Mesodermal cell (in vitro differentiated cells): ENCODE results near the gene SPATA3. TPM values are rescaled to one million over a fixed set of nuclear protein-coding genes. Genes with fewer than 3 reads are reported as not detected.

Source experiments
- H3K27ac ChIP-seq: 2 replicates; pipeline ENCODE4 v1.7.0; 2013; ENCODE audit warnings: mild to moderate bottlenecking, low read depth, low read length, moderate library complexity; ENCODE audit not compliant: severe bottlenecking
- H3K36me3 ChIP-seq: 2 replicates; pipeline ENCODE4 v1.7.1; 2013; ENCODE audit warnings: mild to moderate bottlenecking, low read length, moderate library complexity; ENCODE audit not compliant: control insufficient read depth, insufficient read depth
- H3K4me1 ChIP-seq: one replicate; pipeline ENCODE4 v1.7.1; 2013; ENCODE audit warnings: mild to moderate bottlenecking, low read length; ENCODE audit not compliant: insufficient read depth, control insufficient read depth, poor library complexity, severe bottlenecking
- H3K4me3 ChIP-seq: 2 replicates; pipeline ENCODE4 v1.7.0; 2013; ENCODE audit warnings: low read length, control low read depth, mild to moderate bottlenecking; ENCODE audit not compliant: insufficient read depth, poor library complexity, severe bottlenecking; ENCODE audit errors: extremely low read depth
- H3K9me3 ChIP-seq: 2 replicates; pipeline ENCODE4 v1.7.1; 2013; ENCODE audit warnings: mild to moderate bottlenecking, low read length, moderate library complexity; ENCODE audit not compliant: control insufficient read depth
- WGBS, 2 experiments: methylation state at CpG; one replicate each; pipeline ENCODE4 v1.1.5; 2013; ENCODE audit warnings: missing lambda C conversion rate in 2 of 2; ENCODE audit not compliant: insufficient coverage in 2 of 2; 5-methylcytosine and 5-hydroxymethylcytosine counted together
- polyA plus RNA-seq, 2 experiments: library from polyadenylated mRNA; stranded (reverse); fragments of 50-300 nt; gene quantifications; one replicate each; pipeline ENCODE4 v1.2.3, GENCODE V29; 2013

Gene SPATA3
- not detected for polyA plus RNA-seq (2013, experiment 1 of 2)
- polyA plus RNA-seq (2013, experiment 2 of 2) = not detected

DNA sequence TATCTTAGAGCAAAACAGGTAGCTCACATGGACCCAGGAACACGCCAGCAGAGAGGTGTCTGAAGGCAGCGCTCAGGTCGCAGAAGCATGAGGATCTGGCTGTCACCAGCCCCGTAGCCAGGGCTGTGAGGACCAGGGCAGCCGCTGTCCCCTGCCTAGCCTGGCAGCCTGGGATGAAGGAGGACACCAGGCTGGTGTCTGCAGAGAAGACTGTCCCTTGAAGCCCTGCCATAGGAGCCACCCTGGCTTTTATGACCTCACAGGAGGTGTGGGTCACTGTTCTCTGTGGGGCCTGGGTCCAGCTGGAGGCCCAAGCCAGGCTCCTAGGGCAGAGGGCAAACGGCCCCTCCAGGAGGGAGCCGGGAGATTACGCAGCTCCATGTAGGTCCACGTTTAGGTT lies at the start of gene SPATA3:
SPATA3 (plus strand) TSS at position 301 of the 400 bp plus-strand sequence. CDS start 113 bp downstream, outside the sequence.
- no peaks in the 10 kb centered on the region for H3K9me3 ChIP-seq
- H3K27ac ChIP-seq = no peak within 1 kb of the TSS
- no peaks in the 10 kb centered on the region for H3K36me3 ChIP-seq
- H3K4me1 ChIP-seq = peaks cover 4% of the 10 kb centered on the region
- 90 to 97% methylated on average over 7 to 9 of the region's 9 CpGs for WGBS, 2 experiments
- H3K4me3 ChIP-seq = no peak within 1 kb of the TSS

DNA sequence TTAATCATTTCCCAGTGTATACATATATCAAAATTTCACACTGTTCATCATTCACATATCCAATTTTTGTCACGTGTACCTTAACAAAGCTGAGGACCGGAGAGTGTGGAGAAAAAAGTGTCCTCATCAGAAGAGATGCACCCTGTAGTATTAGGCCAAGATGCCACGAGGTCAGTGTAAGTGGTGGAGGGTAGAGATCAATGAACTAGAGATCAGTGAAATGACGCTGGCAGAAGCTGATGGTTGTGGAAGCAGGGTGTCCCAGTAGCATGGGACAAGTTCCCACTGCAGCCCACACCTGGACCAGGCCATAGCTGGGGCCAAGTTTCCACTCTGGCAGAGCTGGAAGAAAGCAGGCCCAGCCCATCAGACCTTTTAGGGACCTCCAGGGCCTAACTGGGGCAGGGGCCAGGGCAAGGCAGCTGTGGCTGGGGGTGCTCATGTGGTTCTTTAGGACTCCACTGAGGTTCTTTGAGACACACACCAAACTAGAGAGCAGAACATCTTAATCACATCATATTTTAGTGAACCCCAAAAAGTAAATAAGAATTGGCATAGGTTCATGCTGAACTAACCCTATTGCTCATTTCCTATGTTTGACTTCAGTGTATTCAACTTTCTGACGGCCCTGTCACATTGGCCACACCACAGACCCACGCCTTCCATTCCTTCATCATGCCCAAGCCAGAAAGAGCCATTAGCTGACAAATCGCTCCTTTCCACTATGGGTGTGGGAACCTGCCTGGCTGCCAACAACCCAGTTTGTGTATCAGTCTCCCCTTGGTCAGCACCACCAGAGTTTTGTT lies 49.3 kb upstream of the SPATA3 start:
- Histone ChIP-seq H3K27ac (no peak overlapping the region), H3K36me3 (no peaks in the 10 kb centered on the region), H3K4me1 (peaks cover 3% of the 10 kb centered on the region), H3K4me3 (no peak overlapping the region), H3K9me3 (no peaks in the 10 kb centered on the region)
- WGBS, 2 experiments = 94 to 95% methylated on average over 6 to 7 of the region's 7 CpGs

DNA sequence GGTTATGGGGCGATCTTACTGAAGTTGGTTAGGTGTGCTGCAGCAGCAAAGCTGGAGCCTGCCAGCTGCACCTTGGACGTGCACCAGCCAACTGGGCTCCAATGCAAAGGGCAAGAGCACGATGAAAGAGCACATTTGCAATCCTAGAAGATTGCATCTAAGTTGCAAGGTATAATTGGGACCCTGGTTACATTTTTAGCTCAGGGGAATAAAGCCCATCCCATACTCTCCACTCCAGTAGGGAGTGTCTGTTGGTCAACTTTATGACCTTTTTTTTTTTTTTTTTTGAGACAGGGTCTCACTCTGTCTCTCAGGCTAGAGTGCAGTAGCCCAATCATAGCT lies 48.7 kb upstream of the SPATA3 start:
- WGBS, 2 experiments = 90 to 96% methylated on average over 3 of the region's 3 CpGs
- peaks cover 3% of the 10 kb centered on the region for H3K4me1 ChIP-seq
- no peak overlapping the region for H3K27ac ChIP-seq
- no peak overlapping the region for H3K4me3 ChIP-seq
- H3K9me3 ChIP-seq = no peaks in the 10 kb centered on the region
- no peaks in the 10 kb centered on the region for H3K36me3 ChIP-seq

DNA sequence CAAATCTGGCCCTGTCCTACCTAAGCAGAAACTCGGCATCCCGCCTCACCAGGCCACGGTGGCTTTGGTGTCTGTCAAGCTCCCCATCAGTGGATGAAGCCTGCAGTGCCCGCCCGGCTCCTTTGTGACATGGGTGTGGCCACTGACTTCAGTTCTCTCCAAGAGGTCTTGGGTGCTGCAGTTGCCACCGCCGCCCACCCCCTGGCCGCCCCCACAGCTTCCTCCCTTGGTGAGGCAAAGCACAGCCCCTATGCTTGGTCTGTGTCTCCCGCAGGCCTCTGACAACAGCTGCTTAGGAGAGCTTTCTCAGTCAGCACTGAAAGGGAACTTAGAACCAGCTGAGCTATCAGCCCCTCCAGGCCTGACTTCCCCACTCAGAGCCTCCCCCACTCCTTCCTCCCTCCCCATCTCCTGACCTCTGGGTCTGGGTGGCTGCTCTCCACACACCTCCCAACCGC lies 48.0 kb upstream of the SPATA3 start:
- Histone ChIP-seq H3K9me3 (no peaks in the 10 kb centered on the region), H3K4me1 (peaks cover 3% of the 10 kb centered on the region), H3K27ac (no peak overlapping the region), H3K36me3 (no peaks in the 10 kb centered on the region), H3K4me3 (no peak overlapping the region)
- whole genome bisulfite sequencing, 2 experiments = 95 to 98% methylated on average over 5 to 9 of the region's 10 CpGs

DNA sequence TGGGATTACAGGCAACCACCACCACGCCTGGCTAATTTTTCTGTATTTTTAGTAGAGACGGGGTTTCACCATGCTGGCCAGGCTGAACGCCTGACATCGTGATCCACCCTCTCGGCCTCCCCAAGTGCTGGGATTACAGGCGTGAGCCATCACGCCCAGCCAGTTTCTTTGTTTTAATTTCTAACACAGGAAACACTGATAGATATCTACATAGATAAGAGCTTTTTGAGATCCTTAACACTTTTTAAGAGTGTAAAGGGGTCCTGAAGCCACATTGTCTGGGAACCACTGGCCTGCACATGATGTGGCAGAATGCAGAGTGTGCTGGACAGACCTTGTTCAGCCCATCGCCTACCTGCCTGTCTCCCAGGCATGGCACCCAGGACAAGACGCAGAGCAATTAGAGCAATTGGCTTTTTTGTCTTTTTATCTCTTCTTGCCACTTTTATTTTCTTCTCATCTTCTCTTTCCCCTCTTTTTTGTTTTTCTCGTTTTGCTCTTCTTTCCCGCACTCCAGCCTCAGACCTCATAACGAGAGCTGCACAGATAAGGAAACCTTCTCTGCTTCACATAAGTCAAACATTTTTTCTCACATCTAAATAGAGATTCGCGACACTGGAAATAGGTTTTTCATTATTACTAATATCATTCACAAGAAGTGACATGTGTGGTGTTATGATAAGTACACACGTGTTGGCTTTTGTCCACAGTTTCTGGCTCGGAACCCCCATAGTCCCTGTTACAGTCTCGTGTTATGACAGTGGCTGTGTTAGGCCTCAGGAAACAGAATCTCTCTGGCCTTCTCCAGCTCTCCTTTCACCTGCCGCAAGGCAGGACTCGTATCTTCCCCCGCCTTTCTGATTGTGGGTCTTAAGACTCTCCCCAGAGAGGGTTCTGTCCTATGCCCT lies 45.7 kb upstream of the SPATA3 start:
- no peak overlapping the region for H3K4me3 ChIP-seq
- H3K4me1 ChIP-seq = peaks cover 3% of the 10 kb centered on the region
- H3K9me3 ChIP-seq = no peaks in the 10 kb centered on the region
- H3K36me3 ChIP-seq = no peaks in the 10 kb centered on the region
- WGBS, 2 experiments = 92 to 95% methylated on average over 9 to 17 of the region's 20 CpGs
- no peak overlapping the region for H3K27ac ChIP-seq

DNA sequence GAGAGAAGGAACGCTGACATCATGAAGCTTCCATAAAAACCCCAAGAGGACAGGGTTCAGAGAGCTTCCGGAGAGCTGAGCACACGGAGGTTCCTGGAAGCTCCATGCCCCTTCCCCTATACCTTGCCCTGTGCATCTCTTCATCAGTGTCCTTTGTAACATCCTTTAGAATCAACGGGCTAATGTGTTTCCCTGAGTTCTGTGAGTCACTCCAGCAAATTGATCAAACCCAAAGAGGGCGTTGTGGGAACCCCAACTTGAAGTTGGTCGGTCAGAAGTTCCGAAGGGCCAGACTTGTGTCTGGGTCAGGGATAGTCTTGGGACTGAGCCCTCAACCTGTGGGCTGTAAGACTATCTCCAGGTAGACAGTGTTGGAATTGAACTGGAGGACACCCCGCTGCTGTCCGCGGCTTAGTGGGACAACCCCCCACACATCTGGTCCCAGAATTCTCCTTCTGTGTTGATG lies 45.0 kb upstream of the SPATA3 start:
- peaks cover 3% of the 10 kb centered on the region for H3K4me1 ChIP-seq
- H3K4me3 ChIP-seq = no peak overlapping the region
- WGBS, 2 experiments = 87 to 93% methylated on average over 7 to 10 of the region's 10 CpGs
- H3K27ac ChIP-seq = no peak overlapping the region
- no peaks in the 10 kb centered on the region for H3K9me3 ChIP-seq
- H3K36me3 ChIP-seq = no peaks in the 10 kb centered on the region

DNA sequence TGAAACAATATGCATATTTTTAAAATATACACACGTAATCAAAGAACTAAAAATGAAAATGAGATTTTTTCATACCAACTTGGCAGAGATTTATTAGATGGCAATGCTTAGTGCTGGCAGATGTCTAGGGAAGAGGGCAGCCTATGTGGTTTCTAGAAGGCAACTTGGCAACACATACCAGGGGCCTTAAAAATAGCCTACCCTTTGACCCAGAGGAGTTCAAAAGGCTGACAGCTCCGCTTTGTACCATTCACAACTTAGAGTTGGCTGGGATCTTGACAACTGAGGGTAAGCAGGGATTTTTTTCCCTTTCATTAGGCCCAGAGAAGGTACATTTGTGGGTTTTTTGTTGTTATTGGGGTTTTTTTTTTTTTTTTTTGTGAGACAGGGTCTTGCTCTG lies 44.5 kb upstream of the SPATA3 start:
- Histone ChIP-seq H3K4me1 (peaks cover 3% of the 10 kb centered on the region), H3K36me3 (no peaks in the 10 kb centered on the region), H3K9me3 (no peaks in the 10 kb centered on the region), H3K27ac (no peak overlapping the region), H3K4me3 (no peak overlapping the region)
- WGBS, 2 experiments = 80% methylated on average over 1 of the region's 2 CpGs; no CpG with 5 or more reads in 1 of the 2 experiments

DNA sequence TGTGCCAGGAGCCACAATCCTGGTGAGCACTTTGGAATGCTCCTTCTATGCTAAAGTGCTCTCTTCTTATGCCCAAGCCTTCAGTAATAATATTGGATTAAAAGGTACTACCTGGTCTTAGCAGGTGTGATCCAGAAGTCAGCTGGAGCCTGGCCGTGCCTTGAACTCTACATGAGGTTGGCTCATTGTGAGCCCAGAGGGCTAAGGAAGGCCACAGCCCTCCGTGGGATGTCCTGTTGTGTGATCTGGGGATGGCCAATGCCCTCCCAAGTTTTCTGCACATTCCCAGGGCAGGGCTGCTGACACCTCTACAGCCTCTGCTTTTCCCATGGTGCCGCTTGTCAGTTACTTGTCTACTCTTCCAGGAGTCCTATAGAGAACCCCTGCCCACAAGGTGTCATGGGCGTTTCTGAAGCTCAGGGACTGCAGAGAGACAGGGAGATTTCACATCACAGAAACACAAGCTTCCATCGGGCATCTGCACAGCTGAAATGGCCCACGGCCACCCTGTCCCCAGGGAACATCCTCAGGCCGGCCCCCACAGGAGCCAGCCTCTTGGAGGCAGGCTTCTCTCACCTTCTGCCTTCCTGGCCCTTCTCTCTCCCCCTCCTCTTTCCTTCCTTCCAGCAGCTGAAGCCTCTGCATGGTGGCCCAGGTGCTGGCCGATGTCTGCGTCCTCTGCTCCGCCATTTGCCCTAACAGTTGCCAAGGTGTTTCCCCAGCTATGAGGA lies 43.5 kb upstream of the SPATA3 start:
- peaks cover 8% of the 10 kb centered on the region for H3K4me1 ChIP-seq
- no peak overlapping the region for H3K27ac ChIP-seq
- no peaks in the 10 kb centered on the region for H3K36me3 ChIP-seq
- H3K9me3 ChIP-seq = no peaks in the 10 kb centered on the region
- no peak overlapping the region for H3K4me3 ChIP-seq
- WGBS, 2 experiments = 93 to 96% methylated on average over 7 to 9 of the region's 10 CpGs

DNA sequence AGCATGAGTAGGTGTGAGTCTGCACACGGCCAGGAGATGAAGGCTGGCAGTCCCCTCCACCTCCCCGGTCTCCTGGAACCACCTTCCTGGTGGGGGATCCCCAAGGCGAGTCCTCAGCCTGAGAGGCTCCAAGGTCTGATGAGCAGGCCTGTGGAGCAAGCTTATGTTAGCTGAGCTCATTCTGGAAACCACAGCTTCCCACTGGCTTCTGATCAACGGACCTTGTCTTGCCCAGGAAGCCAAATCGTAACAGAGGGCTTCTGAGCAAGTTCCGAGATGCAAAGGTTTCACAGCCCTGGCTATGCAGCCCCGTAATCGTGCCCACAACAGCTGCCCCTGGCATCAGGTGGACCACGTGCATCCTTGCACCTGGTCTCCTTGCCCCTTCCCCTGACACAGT lies 42.1 kb upstream of the SPATA3 start:
- Histone ChIP-seq H3K36me3 (no peaks in the 10 kb centered on the region), H3K9me3 (no peaks in the 10 kb centered on the region), H3K4me3 (no peak overlapping the region), H3K27ac (no peak overlapping the region), H3K4me1 (peaks cover 5% of the 10 kb centered on the region)
- WGBS, 2 experiments = 87 to 93% methylated on average over 6 to 9 of the region's 9 CpGs

DNA sequence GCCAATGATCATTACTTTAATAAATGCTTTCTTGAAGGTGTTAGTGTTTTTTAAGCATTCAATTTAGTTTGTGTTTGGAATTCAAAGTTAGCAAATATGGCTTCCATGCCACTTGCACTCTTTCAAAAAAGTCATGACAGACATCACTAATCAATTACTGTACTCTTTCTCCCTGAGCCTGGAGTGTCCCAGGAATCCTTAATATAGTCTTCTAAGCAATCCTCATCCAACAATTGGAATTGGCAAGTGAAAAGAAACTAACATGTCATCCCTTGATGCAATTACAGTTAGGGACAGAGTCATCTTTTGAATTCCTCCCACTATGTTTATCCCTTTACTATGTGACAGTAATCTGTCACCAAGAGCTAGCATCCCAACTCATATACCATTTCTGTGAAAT lies 41.2 kb upstream of the SPATA3 start:
- Histone ChIP-seq H3K9me3 (no peaks in the 10 kb centered on the region), H3K27ac (no peak overlapping the region), H3K4me1 (peaks cover 5% of the 10 kb centered on the region), H3K36me3 (no peaks in the 10 kb centered on the region), H3K4me3 (no peak overlapping the region)
